T47D (cell line): Measurements from ENCODE around the gene DIAPH2.

Experiments
- DNase-seq, 2 experiments: peaks; one replicate each; pipeline versions ENCODE4 v3.0.0 to v3.0.0-alpha.2; 2011 to 2012; ENCODE audit warnings: low read depth in 1 of 2, low spot score in 1 of 2
- JUND ChIP-seq: IDR thresholded peaks from 2 replicates; pipeline ENCODE4 v1.6.1; 2012; ENCODE audit warnings: low read depth
- in situ Hi-C: cut with HindIII; loops from 2 replicates; pipeline ENCODE4 v1.10.0; 2016; ENCODE audit warnings: low sequenced_read_pairs, low pct_unique_long_range_greater_than_20kb

DIAPH2 gene

GRCh38 chrX:96684339-96685209 is at the start of gene DIAPH2:
DIAPH2 (plus strand) TSS chrX:96684842.
- in situ Hi-C loops = no loop called here
- peak; percentile 2 to 72 for DNase-seq
- no peak for TF ChIP-seq JUND

GRCh38 chrX:96650023-96650422 is 34.6 kb upstream of the DIAPH2 start:
- in situ Hi-C loops = no loop called here
- DNase-seq = no peak
- TF ChIP-seq JUND = no peak

GRCh38 chrX:96655947-96656623 is 28.6 kb upstream of the DIAPH2 start:
- in situ Hi-C loops = no loop called here

GRCh38 chrX:96682516-96682915 is 2.1 kb upstream of the DIAPH2 start:
- in situ Hi-C loops = no loop called here
- no peak for DNase-seq
- TF ChIP-seq JUND = no peak

More at GRCh38 chrX:96655947-96656623, 28.6 kb upstream of the DIAPH2 start:
- no peak for TF ChIP-seq JUND
- DNase-seq = no peak

- TF ChIP-seq JUND = no peak
- in situ Hi-C loops = no loop called here
- DNase-seq = no peak
Observed at GRCh38 chrX:96683997-96684338, 674 bp upstream of the DIAPH2 start.

GRCh38 chrX:96685210-96686099 is 813 bp downstream of the DIAPH2 start:
- in situ Hi-C loops = no loop called here
- no peak for TF ChIP-seq JUND
- peak in 1 of 2 experiments; percentile 6 for DNase-seq

GRCh38 chrX:96687776-96688175 is 3.1 kb downstream of the DIAPH2 start:
- no peak for TF ChIP-seq JUND
- in situ Hi-C loops = no loop called here
- DNase-seq = no peak

- no peak for TF ChIP-seq JUND
- no peak for DNase-seq
- in situ Hi-C loops = no loop called here
Observed at GRCh38 chrX:96688789-96689188, 4.1 kb downstream of the DIAPH2 start.

GRCh38 chrX:96689991-96690390 is 5.3 kb downstream of the DIAPH2 start:
- in situ Hi-C loops = no loop called here
- TF ChIP-seq JUND = no peak

GRCh38 chrX:96692454-96692853 is 7.8 kb downstream of the DIAPH2 start:
- in situ Hi-C loops = no loop called here
- DNase-seq = no peak

More at GRCh38 chrX:96689991-96690390, 5.3 kb downstream of the DIAPH2 start:
- no peak for DNase-seq

GRCh38 chrX:96692890-96693289 is 8.2 kb downstream of the DIAPH2 start:
- in situ Hi-C loops = no loop called here
- no peak for DNase-seq
- TF ChIP-seq JUND = no peak

More at GRCh38 chrX:96692454-96692853, 7.8 kb downstream of the DIAPH2 start:
- TF ChIP-seq JUND = no peak

GRCh38 chrX:96693407-96693806 is 8.8 kb downstream of the DIAPH2 start:
- in situ Hi-C loops = no loop called here
- no peak for DNase-seq
- no peak for TF ChIP-seq JUND

- in situ Hi-C loops = no loop called here
- no peak for TF ChIP-seq JUND
- no peak for DNase-seq
Observed at GRCh38 chrX:96696462-96696861, 11.8 kb downstream of the DIAPH2 start.
